GM18868 (cell line): ENCODE results near the gene HEPN1.

Source experiments
- ATAC-seq: cut with Tn5 transposase; IDR thresholded peaks from one replicate; pipeline ENCODE4 v1.9.1; 2021; ENCODE audit warnings: mild to moderate bottlenecking, moderate library complexity; ENCODE audit not compliant: unreplicated experiment

HEPN1 gene

DNA sequence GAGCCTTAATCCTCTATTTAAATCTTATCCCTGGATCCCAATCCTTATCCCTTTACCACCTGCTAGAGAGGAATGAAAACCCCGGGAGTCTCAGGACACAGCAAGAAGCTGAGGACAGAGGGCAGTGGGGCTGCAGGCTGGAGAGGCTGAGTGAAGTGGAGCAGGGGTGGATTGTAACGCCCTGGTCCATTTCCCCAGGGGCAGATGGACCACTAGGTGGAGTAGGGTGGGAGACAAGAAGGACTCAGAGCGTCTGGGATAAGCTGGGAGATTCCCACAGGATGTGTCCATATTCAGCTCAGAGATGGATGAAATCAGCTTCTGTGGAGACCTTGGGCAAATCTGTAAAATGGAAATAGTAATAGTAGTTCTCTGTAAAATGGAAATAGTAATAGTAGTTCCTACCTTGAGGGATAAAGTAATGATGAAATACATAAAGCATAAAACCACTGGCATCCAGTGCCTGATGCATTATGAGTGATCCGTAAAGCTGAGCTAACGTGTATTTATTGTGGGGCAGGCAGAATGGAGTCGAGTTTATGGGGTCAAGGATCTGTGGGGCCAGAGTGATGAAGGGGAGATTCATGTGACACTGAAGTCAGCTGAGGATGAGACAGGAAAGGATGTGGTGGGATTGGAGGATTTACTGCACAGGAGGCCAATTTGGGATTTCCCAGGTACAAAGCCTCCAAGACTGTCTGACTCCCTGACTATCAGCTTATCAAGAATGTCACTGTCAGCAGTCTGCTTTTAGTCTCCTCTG is 19.5 kb upstream of the HEPN1 start:
- ATAC-seq, result no peak

GRCh38 chr11:124900464-124900863 is 18.6 kb upstream of the HEPN1 start:
- no peak for ATAC-seq

DNA sequence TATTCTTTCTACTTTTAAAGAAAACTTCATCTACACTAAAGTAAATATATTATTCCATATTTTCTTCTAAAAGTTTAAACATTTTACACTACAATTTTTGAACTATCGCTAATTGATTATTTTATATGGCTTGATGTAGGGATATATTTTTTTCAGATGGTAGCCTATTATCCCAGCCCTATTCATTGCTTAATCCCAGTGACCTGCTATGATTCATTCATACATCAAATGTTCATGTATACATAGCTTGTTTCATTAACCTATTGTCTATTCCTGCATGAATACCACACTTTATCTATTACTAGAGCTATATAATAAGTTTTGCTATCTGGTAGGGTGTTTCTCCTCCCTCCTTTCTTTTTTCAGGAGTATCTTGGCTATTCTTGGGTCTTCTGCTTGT is 16.4 kb upstream of the HEPN1 start:
- ATAC-seq, result no peak

DNA sequence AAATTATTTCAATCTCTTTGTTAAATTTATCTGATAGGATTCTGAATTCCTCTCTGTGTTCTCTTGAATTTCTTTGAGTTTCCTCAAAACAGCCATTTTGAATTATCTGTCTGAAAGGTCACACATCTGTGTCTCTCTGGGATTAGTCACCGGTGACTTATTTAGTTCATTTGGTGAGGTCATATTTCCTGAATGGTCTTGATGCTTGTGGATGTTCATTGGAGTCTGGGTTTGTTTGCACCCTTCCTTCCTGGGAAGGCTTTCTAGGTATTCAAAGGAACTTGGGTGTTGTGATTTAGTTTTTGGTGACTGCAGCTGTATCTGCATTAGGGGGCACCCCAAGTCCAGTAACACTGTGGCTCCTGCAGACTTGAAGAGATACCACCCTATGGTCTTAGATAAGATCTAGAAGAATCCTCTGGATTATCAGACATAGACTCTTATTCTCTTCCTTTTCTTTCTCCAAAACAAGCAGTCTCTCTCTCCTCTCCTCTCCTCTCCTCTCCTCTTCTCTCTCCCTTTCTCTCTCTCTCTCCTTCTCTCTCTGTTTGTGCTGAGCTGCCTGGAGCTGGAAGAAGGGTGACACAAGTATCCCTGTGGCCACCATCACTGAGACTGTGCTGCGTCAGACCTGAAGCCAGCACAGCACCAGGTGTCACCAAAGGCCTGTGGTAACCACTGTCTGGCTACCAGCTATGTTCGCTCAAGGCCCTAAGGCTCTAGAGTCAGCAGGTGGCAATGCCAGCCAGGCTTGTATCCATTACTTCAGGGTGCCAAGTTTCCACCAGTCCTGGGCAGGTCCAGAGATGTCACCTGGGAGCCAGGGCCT is 3.3 kb upstream of the HEPN1 start:
- ATAC-seq, result no peak

GRCh38 chr11:124916370-124916710 is 2.7 kb upstream of the HEPN1 start:
- no peak for ATAC-seq

DNA sequence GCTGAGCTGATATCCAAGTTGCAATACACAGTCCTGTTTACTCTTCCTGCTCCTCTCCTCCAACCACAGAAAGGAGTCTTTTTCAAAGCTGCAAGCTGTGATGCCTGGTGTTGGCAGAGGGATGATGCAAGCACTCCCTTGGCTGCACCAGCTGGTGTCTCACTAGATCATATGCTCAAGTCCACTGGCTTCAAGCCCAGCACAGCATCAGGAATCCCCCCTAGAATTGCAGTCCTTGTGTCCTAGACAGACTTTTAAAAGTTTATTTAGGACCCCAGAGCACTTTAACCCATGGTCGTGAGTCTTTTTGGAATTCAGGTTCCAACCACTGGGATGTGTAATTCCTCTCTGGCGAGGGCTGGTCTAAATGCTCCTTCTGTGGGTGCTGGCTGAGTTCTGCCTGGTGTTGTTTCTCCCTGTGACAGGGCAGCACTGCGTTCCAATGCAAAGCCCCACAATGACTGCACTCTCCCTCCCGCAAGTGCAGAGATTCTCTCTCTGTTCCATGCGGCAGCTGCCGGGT is 1.9 kb upstream of the HEPN1 start:
- no peak for ATAC-seq

DNA sequence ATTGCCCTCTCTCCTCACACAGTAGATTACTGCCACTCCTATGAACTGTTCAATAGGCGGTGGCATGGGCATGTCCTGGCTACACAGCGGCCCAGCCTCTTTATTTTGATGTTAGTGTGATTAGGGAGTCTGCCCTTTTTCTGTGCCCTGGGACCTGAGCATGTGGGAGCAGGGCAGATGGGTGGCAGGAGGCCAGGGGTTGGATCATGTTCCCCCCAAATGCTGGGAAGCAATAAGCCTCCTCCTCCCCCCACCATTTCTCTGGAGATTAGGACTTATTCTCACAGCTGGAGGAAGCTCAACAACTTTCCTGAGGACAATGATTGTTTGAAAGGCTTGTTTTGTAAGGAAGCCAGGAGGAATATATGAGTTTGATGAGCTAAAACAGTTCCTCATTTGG is 848 bp downstream of the HEPN1 start:
- no peak for ATAC-seq

GRCh38 chr11:124920356-124920755 is 1.3 kb downstream of the HEPN1 start:
- no peak for ATAC-seq

- no peak for ATAC-seq
These were observed 2.0 kb downstream of the HEPN1 start for GRCh38 chr11:124920870-124921609.

GRCh38 chr11:124922831-124923230 is 3.8 kb downstream of the HEPN1 start:
- ATAC-seq, result no peak

DNA sequence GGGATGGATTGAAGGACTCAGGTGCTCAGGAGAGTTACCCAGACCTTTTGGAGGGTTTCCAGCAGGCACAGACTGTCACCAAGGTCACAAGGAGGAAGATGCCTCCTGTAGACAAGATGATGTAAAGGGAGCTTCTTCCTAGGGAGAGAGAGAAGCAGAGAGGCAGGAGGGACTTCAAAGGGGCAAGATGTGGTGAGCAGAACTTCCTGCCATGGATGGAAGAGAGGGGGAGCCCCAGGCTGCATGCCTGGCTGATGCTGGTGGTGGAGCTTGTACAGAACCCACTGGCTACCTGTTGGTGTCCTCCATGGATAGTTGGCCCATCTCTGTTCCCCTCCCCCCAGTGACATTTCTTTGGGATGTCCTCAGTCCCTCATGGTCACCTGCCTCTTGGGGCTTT is 4.2 kb downstream of the HEPN1 start:
- no peak for ATAC-seq

DNA sequence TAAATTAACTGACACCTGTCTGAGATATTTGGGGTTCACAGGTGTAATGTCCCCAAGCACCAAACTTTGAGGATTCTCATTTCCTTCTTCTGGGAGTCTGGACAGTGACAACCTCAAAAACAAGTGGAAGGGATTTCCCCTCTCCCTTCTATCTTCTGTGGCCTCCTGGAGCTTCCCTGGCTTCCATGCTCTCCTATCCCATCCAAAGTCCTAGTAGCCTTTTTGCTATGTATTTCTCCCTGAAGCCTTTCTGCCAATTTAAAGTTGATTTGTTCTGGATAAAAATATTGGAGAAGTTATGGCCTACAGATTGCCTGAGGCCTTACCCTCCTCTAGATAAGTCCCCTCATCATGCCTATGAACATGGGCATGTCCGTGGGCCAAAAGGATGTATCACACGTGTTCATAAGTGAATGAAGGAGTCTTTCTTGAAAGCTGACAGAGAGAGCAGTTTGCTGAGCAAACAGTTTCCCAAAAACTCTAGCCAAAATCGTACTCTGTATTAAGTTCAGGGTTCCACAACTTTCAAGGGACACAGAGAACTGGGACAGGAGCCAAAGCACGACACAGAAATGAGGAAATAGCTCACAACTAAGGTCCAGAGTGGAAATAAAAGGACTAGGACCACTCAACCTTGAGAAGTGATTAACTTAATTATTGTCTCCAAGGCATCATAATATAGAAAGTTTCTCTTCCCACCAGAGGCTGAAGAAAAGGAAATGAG is 10.1 kb downstream of the HEPN1 start:
- ATAC-seq, result no peak

- ATAC-seq, result peak; percentile 87
These were observed 11.7 kb downstream of the HEPN1 start for GRCh38 chr11:124930799-124931198.

DNA sequence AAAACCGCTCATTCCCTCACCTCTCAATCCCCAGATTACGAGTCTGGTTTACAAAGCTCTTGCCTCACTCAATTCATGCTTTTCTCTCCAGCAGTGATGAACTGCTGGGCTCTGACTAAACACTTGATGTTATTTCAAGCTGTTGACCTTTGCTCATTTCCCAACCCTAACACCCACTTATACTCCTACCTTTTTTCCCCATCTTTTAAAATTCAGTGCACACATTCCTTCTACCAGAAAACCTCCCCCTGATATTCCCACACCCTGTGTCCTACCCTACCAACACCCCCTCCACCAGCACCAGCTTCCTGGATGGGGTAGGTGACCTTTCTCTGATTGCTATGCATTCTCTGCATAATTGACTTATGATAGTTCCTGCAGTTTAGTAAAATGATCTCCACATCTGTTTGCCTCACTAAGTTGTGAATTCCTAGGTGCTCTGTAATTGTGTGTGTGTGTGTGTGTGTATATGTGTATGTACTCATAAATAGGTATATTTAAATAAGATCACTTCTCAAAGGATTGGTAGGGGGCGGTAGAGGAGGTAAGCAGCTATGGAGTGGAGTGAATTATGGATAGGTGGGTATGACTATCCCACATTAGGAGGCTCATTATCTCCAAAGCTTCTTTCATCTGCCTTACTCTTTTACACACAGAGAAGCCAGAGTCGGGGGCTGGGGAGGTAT is 16.0 kb downstream of the HEPN1 start:
- no peak for ATAC-seq

DNA sequence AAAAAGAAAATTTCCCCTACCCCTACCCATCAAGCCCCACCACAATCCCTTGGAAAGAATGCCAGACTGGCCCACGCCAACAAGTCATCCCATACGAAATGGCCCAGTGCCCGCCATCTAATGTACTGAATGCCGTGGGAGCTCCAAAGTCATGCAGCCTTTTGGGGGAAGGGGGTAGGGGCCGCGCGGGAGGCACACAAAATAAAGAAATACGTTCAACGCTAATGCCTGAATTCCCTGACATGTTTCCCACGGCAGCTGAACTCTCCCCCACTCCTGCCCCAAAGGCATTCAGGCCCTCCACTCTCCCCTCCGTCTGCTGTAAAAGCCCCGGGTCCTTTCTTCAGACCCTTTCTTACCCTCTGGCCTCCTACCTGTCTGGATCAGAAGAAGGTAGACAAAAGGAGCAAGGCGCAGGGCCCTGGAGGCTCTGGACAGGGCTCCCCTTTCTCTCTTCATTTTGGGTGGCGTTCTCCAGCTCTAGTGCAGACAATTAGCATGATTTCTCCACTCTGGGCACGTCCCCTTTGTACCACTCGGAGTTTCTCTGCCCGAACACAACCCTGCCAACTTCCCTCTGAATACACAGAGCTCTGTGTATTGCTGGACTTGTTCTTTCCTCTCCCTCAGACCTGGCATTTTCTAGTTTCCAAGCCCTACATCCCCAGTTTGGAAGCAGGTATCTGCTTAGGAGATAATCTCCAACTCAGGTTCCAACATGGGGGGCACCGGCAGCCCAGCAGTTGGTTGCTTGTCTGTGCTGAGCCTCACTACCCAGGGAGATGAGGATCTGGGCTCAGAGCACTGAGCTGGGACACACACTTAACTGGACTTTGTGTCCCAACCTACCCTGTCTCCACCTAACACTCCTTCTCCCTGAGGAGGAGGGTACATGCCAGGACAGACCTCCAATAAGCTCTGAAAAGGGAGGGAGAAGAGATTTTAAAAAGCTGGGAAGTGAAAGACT is 16.8 kb downstream of the HEPN1 start, which contains the start of gene HEPACAM:
TSS of gene HEPACAM (minus strand) at position 500 of the 967 bp plus-strand sequence. CDS start at position 459, 41 bp downstream.
- ATAC-seq, result no peak

DNA sequence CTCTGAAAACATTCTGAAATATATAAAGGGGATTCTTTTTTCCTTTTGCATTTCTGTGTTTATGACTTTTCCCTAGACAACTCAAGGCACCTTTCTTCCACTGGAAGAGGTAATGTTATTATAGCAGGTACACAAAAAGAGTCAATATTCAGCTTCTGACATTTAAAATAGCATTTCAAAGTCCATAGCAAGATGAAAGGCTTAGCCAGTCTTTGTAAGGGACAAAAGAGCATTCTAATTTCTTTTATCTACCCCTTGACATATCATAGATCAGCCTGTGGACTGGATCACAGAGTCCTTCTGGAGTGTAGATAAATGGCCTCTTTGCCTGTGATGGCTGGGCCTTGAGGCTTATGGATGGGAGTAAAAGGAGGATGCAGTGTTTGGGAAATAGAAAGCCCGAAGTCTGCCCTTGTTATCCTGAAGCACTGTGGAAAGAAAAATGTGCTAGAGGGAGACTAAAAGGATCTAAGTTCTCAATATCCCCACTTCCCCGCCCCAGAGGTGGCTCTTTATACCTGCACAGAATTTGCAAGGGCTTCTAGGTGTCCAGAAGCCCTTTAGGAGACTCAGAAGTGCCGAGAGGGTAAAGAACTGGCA is 18.4 kb downstream of the HEPN1 start:
- ATAC-seq, result no peak

GRCh38 chr11:124938206-124938765 is 19.2 kb downstream of the HEPN1 start:
- no peak for ATAC-seq

DNA sequence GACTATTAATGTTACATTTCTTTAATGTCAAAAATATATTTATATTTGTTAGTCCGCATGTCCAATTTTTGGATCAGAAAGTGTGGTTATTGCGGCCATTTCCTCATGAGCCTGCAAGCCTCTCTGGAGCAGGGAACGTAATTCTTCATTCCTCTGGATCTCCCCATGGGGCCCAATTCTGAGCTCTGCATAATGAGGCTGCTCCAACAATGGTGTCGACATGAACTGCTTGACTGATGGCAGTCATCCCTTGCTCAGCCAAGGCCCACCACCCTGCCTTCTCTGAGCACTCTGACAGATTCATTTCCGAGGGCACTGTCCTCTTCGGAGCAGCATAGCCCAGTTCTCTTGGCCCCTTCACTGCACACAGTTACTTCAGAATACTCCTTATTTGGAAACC is 19.9 kb downstream of the HEPN1 start:
- ATAC-seq, result no peak
